Activated T-cell treated with anti-CD3 and anti-CD28 coated beads, Interleukin-2, amount 50 U/mL, for 24 hours (primary cell): ENCODE measurements around the gene TMEM135.
"Not testable (repeated sequence)": the region's sequence is repeated elsewhere in the genome, so short reads cannot be mapped to it uniquely, and the experiment has no call there.

ENCODE experiments used
- DNase-seq: peaks from one replicate; pipeline ENCODE4 v3.0.0-alpha.2; 2020
- H3K27ac Mint-ChIP-seq: 2 replicates; pipeline ENCODE4 v1.8.0; 2020; ENCODE audit warnings: mild to moderate bottlenecking, mixed read lengths
- H3K27me3 Mint-ChIP-seq: 2 replicates; pipeline ENCODE4 v1.8.0; 2020; ENCODE audit warnings: mixed read lengths
- H3K36me3 Mint-ChIP-seq: 2 replicates; pipeline ENCODE4 v1.8.0; 2020; ENCODE audit warnings: low read depth, mixed read lengths
- H3K4me1 Mint-ChIP-seq: 2 replicates; pipeline ENCODE4 v1.8.0; 2020; ENCODE audit warnings: low read depth, mixed read lengths
- H3K4me3 Mint-ChIP-seq: 2 replicates; pipeline ENCODE4 v1.8.0; 2020; ENCODE audit warnings: mild to moderate bottlenecking, moderate library complexity, mixed read lengths
- H3K9me3 Mint-ChIP-seq: 2 replicates; pipeline ENCODE4 v1.8.0; 2020; ENCODE audit warnings: mixed read lengths

TMEM135 gene

DNA sequence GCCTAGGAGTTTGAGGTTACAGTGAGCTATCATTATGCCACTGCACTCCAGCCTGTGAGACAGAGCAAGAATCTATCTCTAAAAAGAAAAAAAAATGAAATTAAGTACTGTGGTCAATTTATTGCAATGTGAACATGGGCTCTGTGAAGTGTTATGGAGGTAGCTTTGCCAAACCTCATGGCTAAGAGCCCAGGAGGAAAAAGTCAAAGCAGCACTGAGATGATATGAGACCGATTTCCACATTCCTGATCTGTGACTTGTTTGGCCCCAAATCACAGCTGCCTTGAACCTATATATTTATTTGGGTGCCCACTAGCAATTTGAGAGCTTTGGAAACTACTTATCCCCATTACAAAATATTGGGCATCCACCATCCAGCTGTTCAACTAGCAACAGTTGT lies 29.8 kb upstream of the TMEM135 start:
- no peak for DNase-seq

DNA sequence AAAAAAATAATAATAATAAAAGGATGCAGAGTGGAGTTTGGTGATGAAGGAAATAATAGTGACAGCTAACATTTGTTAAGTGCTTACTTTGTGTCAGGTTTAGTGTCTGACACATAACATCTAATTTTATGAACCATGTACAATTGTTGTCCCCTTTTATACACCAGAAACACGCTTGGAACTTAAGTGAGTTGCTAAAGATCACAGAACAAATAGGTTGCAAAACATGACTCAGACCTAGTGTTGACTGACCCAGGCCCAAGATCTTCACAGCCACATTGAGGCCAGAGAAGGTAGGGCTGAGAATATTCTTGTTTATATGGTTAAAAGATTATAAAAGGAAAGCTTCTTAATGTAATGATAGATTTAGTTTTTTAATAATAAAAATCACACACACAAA lies 25.6 kb upstream of the TMEM135 start:
- Mint-ChIP-seq H3K27me3 (no peaks in the 10 kb centered on the region), H3K4me3 (no peak overlapping the region), H3K27ac (no peak overlapping the region), H3K4me1 (peaks cover 1% of the 10 kb centered on the region), H3K9me3 (no peaks in the 10 kb centered on the region), H3K36me3 (no peaks in the 10 kb centered on the region)
- DNase-seq = no peak

More for the DNA sequence above, 29.8 kb upstream of the TMEM135 start:
- H3K4me1 Mint-ChIP-seq = peaks cover 1% of the 10 kb centered on the region
- no peaks in the 10 kb centered on the region for H3K36me3 Mint-ChIP-seq
- H3K4me3 Mint-ChIP-seq = no peak overlapping the region
- H3K27ac Mint-ChIP-seq = no peak overlapping the region
- H3K27me3 Mint-ChIP-seq = peaks cover 3% of the 10 kb centered on the region
- no peaks in the 10 kb centered on the region for H3K9me3 Mint-ChIP-seq

DNA sequence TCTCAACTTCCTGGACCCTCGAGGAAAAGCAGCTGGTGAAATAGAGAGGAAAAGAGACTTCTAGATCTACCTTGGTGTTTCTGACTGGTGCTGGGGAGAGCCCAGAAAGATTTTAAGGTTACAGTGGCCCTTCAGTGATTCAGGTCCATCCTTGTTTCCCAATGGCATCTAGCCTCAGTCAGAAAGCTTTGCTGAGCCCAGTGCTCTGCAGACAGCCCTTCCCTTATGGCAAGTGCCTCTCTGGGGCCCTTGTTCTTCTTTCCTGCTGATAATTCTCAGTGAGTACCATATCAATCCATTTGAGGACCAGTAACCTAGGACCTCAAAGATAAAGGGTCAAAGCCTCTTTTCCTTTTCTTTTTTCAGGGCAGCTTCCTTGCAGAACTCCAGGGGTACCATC lies 25.1 kb upstream of the TMEM135 start:
- DNase-seq = no peak
- Mint-ChIP-seq H3K27ac (no peak overlapping the region), H3K4me3 (no peak overlapping the region), H3K27me3 (no peaks in the 10 kb centered on the region), H3K4me1 (peaks cover 1% of the 10 kb centered on the region), H3K36me3 (no peaks in the 10 kb centered on the region), H3K9me3 (no peaks in the 10 kb centered on the region)

DNA sequence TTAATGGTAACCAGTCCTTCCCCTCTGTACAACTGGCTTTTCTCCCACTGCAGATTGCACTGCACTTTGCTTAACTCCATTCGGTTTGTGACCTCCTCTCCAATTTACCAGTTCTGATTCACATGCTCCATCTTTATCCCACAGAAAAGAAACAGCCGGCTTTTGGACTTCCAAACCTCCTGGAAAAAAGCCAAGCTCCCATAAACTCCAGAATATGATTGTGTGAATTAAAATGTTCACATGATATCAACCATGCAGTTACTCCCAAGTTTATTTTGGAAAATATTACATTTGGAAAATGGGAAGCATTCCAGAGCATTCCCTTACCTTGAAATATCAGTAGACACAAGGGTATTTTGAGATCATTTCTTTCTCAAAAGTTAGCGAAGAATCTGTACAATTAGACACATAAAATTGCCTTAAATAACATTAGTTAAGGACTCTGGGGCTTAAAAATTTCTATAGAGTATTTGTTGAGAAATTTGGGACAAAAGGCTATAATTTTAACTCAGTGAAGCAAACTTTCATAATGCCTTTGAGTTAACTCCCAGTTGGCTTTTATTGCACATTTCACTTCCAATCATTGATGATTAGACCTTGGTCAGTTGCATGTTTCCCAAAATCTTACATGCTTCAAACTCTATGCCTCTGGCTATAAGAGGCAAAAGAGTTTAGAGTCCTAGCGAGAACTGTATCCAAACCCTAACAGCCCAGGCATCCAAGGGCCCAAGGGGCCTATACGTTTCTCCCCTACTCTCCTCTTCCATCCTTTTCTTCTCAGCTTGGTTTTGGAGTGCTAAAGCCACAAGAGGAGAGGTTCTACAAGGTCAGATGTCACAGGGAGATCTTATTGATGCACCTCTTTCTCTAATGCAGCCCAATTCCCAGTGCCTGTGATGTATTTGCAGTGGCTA lies 23.6 kb upstream of the TMEM135 start:
- Mint-ChIP-seq H3K27ac (no peak overlapping the region), H3K36me3 (no peaks in the 10 kb centered on the region), H3K4me1 (peaks cover 1% of the 10 kb centered on the region), H3K27me3 (peaks cover 3% of the 10 kb centered on the region), H3K9me3 (no peaks in the 10 kb centered on the region), H3K4me3 (no peak overlapping the region)
- no peak for DNase-seq

DNA sequence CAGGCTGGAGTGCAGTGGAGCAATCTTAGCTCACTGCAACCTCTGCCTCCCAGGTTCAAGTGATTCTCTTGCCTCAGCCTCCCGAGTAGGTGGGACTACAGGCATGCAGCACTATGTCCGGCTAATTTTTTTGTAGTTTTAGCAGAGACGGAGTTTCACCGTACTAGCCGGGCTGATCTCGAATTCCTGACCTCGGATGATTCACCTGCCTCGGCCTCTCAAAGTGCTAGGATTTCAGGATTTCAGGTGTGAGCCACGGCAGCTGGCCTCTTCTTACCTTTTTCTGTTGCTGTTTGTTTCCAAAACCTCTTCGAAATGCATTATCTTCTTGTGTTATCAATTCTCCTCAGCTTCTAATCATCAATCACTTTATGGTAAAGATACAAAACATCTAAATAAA lies 22.1 kb upstream of the TMEM135 start:
- H3K36me3 Mint-ChIP-seq = no peaks in the 10 kb centered on the region
- H3K4me1 Mint-ChIP-seq = no peaks in the 10 kb centered on the region
- peaks cover 3% of the 10 kb centered on the region for H3K27me3 Mint-ChIP-seq
- no peaks in the 10 kb centered on the region for H3K9me3 Mint-ChIP-seq
- DNase-seq = no peak
- H3K4me3 Mint-ChIP-seq = no peak overlapping the region
- no peak overlapping the region for H3K27ac Mint-ChIP-seq

DNA sequence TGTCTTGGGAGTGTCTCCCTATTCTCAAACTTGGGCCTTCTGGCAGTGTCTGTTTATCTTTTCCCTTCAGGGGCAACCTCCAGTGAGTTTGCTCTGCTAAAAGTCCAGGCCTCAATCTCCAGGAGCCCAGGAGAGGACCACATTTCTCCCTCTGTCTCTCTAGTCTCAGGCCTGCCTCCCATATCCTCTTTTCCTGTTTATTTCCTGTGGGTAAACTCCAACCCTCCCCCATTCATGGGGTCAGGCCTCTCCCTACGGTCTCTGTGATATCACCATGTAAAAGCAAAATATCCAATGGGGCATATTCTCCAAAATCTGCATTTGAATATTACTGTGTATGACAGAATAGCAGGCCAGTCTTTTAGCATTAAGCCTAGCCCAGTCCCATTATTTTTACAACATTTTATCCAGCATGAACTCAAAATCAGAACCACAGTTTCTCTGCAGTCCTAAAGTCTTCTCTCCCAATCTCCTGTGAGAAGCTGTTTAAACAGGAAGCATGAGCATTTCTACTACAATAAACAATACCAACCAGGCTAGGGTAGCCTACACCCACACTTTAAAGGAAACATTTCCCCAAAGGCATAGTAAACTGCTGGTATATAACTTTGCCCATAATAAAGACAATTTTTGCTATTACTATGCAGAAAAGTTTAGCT lies 18.0 kb upstream of the TMEM135 start:
- Mint-ChIP-seq H3K4me1 (no peaks in the 10 kb centered on the region), H3K27me3 (peaks cover 11% of the 10 kb centered on the region), H3K27ac (no peak overlapping the region), H3K4me3 (no peak overlapping the region), H3K36me3 (no peaks in the 10 kb centered on the region), H3K9me3 (no peaks in the 10 kb centered on the region)
- DNase-seq = no peak

DNA sequence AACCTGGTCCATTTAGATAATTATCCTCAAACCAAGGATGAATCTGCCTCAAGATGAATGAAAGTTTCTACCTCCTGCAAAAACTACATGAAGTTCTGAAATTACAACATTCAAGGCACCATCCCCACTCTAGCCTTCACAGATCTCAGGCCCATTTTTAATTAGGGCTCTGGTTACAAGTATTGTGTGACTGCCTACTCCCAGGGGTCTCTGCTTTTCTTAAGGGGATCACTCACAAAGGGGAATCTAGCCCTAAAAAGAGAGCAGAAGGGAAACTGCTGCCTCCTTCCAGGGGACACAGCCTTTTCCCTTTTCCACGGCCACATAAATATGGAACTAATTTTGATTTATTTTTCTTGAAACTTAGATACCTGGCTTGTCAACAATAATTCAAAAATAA lies 17.4 kb upstream of the TMEM135 start:
- Mint-ChIP-seq H3K9me3 (no peaks in the 10 kb centered on the region), H3K27ac (no peak overlapping the region), H3K36me3 (no peaks in the 10 kb centered on the region), H3K4me1 (no peaks in the 10 kb centered on the region), H3K27me3 (peaks cover 11% of the 10 kb centered on the region), H3K4me3 (no peak overlapping the region)
- DNase-seq = no peak

DNA sequence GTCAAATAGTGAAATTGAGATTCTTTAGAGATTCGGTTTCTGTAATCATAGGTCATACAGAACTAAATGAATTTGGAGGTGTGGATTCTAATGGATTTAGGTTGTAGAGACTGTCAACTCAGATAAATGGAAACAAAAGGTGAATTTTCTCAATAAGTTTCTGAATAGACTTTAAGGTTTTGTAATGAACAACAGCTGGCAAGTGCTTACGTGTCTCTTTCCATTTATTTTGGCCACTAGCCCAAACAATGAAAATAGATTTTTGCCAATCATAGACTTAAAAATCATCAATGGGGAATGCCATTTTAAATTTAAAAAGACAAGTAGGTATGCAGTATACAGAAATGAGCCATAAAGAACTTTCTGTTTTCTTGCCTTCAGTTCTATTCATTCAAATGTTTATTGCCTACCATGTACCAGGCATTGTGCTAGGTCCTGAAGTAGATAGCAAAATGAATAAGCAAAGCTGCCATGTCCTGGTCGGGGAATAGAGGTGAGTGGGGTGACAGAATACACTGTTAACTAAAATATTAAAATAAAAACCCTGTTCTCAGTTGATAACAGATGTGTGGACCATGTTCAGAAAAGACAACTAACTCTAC lies 16.9 kb upstream of the TMEM135 start:
- Mint-ChIP-seq H3K27me3 (peaks cover 11% of the 10 kb centered on the region), H3K36me3 (no peaks in the 10 kb centered on the region), H3K27ac (no peak overlapping the region), H3K4me1 (no peaks in the 10 kb centered on the region), H3K9me3 (no peaks in the 10 kb centered on the region), H3K4me3 (no peak overlapping the region)
- DNase-seq = no peak

DNA sequence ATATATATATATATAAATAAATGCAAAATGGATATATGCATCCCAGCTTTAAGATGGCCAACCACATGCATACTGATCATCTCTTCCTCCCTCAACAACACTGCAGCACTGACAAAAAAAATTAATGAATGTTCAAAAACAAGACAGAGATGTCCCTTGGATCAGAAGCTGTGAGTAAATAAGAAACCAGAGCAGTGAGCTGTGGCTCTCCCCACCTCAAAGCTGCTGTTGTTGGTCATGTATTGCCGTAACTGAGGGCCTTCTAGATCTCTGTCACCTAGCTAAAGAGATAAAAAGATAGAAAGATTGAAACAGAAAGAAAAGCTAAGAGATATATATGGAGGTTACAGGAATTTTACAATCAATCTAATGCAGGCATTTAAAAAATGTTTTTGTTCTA lies 15.5 kb upstream of the TMEM135 start:
- no peaks in the 10 kb centered on the region for H3K36me3 Mint-ChIP-seq
- no peaks in the 10 kb centered on the region for H3K9me3 Mint-ChIP-seq
- no peak for DNase-seq
- H3K4me1 Mint-ChIP-seq = no peaks in the 10 kb centered on the region
- H3K4me3 Mint-ChIP-seq = no peak overlapping the region
- peaks cover 11% of the 10 kb centered on the region for H3K27me3 Mint-ChIP-seq
- H3K27ac Mint-ChIP-seq = no peak overlapping the region

DNA sequence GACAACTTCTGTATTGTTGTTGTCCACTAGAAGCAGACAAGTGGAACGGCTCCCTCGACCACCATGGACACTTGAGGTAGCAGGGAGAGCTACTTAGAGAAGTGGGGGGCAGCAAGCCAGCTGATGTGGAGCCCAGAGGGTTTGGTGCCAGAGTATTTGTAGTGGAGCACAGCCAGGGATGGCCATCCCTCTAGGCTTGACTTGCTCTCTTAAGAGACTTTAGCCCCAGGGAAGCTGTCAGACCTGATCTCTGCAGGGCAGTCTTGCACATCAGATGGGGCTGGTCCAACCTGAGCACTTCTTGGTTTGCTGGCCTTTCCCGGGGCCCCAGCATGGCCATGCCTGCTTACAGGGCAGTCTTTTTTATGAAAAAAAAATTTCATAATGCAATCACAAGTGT lies 15.0 kb upstream of the TMEM135 start:
- H3K4me3 Mint-ChIP-seq = no peak overlapping the region
- no peaks in the 10 kb centered on the region for H3K9me3 Mint-ChIP-seq
- H3K27ac Mint-ChIP-seq = no peak overlapping the region
- H3K36me3 Mint-ChIP-seq = no peaks in the 10 kb centered on the region
- no peak for DNase-seq
- H3K27me3 Mint-ChIP-seq = peaks cover 11% of the 10 kb centered on the region
- no peaks in the 10 kb centered on the region for H3K4me1 Mint-ChIP-seq

DNA sequence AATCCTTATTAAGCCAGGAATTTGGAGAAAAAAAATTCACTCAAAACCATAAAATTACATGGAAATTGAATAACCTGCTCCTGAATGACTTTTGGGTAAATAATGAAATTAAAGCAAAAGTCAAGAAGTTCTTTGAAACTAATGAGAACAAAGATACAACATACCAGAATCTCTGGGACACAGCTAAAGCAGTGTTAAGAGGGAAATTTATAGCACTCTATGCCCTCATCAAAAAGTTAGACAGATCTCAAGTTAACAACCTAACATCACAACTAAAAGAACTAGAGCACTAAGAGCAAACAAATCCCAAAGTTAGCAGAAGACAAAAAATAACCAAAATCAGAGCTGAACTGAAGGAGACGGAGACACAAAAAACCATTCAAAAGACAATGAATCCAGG lies 11.3 kb upstream of the TMEM135 start:
- H3K27me3 Mint-ChIP-seq, H3K9me3 Mint-ChIP-seq, H3K27ac Mint-ChIP-seq, H3K36me3 Mint-ChIP-seq, DNase-seq, H3K4me3 Mint-ChIP-seq: not testable (repeated sequence)
- peaks cover 12% of the 10 kb centered on the region for H3K4me1 Mint-ChIP-seq

DNA sequence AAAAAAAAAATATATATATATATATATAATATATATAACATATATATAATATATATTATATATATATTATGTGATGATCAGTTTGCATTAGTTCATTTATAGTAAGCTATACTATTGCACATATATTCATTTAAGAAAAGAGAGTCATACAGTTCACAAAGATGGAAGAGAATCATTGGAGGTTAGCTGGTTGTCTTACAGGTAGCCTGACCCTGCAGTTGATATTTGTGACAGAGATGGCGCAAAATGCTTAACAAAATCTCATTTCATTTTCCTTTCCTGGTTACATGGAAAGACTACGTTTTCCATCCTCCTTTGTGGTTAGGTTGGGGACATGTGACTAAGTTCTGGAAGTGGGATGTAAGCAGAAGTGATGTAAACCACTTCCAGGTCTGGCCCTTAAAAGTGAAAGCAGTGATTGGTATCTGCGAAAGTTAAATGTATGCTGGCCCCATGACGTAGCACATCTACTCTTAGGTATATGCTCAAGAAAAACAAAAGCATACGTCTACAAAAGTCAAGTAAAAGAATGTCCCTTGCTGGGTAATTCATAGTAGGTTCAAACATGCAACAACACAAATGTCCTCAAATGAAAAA lies 7.2 kb upstream of the TMEM135 start:
- H3K4me3 Mint-ChIP-seq = no peak overlapping the region
- peaks cover 12% of the 10 kb centered on the region for H3K4me1 Mint-ChIP-seq
- H3K27ac Mint-ChIP-seq = no peak overlapping the region
- H3K36me3 Mint-ChIP-seq = no peaks in the 10 kb centered on the region
- no peaks in the 10 kb centered on the region for H3K9me3 Mint-ChIP-seq
- H3K27me3 Mint-ChIP-seq = no peaks in the 10 kb centered on the region
- no peak for DNase-seq

DNA sequence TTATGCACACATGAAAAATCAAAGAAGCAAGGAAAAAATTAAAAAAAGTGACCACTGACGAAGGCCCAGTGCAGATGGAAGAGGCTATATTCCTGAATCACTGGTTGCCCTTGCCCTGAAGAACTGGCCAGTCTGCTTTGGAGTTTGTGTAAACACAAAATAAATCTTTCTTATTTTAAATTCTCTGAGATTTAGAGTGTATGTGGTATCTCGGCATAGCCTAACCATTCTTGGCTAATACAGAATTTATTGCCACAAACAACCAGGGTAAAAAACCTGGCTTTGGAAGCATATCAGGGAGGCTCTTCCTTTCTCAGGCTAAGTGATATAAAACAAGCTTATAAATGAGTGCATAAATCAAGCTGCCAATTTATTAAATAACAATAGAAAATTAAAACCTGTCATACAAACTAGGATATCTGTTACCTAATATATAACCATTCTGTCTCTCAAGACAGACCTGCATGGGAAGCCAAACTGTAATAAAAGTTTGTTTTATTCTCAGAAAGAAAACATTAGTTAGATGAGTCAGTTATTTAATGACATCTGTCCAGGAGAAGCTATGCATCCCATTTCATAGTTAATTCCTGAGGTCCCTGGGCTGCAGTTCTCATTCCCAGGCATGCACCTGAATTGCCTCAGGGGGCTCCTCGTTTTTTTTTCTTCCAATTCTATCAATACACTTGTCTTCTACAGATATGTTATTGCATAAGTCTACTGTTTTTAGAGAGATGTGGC lies 6.1 kb upstream of the TMEM135 start:
- no peak for DNase-seq
- peaks cover 14% of the 10 kb centered on the region for H3K4me1 Mint-ChIP-seq
- H3K36me3 Mint-ChIP-seq = no peaks in the 10 kb centered on the region
- H3K27ac Mint-ChIP-seq = no peak overlapping the region
- no peaks in the 10 kb centered on the region for H3K9me3 Mint-ChIP-seq
- H3K4me3 Mint-ChIP-seq = no peak overlapping the region
- H3K27me3 Mint-ChIP-seq = no peaks in the 10 kb centered on the region

DNA sequence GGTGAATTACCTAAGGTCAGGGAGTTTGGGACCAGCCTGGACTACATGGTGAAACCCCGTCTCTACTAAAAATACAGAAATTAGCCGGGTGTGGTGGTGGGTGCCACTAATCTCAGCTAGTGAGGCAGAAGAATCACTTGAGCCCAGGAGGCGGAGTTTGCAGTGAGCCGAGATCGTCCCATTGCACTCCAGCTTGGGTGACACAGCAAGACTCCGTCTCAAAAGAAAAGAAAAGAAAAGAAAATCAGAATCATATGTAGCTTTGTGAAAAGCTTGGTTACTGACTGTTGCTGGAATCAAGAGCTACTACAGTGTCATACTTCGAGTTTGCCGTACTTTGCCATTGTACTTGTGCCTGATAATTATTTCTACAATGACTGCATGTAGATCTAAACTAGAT lies 4.2 kb upstream of the TMEM135 start:
- H3K9me3 Mint-ChIP-seq = no peaks in the 10 kb centered on the region
- H3K27me3 Mint-ChIP-seq = no peaks in the 10 kb centered on the region
- H3K4me1 Mint-ChIP-seq = peaks cover 24% of the 10 kb centered on the region
- peaks cover 7% of the 10 kb centered on the region for H3K36me3 Mint-ChIP-seq
- no peak for DNase-seq
- no peak overlapping the region for H3K4me3 Mint-ChIP-seq
- no peak overlapping the region for H3K27ac Mint-ChIP-seq
